Forelimb muscle (tissue), 1 donor: ENCODE results near the gene TTLL7. TPM values are rescaled to one million over a fixed set of nuclear protein-coding genes. Genes with fewer than 3 reads are reported as not detected.

Experiments
- DNase-seq: peaks from one replicate; pipeline ENCODE4 v3.0.0-alpha.2; 2013; ENCODE audit warnings: low read depth
- polyA plus RNA-seq: library from polyadenylated mRNA; unstranded; fragments of 120-200 nt; gene quantifications from one replicate; pipeline ENCODE4 v1.2.1, GENCODE V29; 2013; ENCODE audit not compliant: insufficient read length

The TTLL7 gene
- polyA plus RNA-seq, 1 donor: 33.0 TPM

DNA sequence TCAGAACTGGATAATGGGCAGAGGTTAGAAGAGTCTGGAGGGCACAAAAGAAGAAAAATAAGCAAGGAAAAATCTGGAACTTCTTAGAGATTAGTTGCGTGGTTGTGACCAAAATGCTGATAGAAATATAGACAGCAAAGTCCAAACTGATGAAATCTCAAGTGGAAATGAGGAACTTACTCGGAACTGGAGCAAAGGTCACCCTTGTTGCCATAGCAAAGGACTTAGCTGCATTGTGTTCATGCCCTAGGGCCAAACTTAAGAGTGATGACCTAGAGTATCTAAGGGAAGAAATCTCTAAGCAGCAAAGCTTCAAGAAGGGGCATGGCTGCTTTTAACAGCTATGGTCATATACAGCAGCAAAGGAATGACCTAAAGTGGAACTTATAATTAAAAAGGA is 180.0 kb downstream of the TTLL7 start:
- DNase-seq: no peak

DNA sequence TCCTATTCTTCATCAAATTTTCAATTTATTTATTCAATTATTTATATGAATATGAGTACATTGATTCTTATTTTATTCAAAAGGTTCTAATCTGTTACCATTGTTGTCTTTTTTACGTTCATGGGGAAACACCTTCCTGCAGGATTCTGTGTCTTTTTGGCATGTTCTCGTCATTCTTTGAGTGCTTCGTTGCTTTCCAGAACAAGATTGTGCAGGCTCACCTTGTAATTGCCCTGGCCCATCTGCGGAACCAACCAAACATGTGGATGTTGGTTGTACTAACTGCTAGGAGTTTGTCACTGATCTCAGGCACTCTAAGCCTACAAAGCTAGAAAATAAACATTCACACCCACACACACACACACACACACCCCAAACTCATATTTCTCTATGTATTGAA is 182.1 kb downstream of the TTLL7 start:
- no peak for DNase-seq

DNA sequence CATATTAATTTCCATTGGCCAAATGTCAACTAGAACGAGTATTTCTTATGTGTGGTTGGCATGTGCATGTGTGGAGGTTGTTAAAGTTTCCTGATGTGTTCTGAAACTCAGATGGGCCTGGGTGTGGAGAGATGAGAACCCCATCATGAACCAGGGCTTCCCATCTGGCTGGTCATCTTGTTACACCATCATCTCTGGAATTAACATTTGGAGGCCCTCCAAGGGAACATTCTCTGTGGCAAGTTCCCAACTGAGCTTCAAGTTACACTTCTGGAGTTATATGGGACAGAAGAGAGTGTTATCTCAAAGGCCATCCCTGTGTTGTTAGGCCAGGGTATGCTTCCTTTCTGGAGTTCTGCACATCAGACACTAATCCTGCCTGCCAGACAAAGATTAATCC is 183.6 kb downstream of the TTLL7 start:
- DNase-seq: no peak

Other genes starting within 250 kb of the TTLL7 start
- 18.8 TPM for gene PRKACB, start 145.1 kb upstream of the TTLL7 start, polyA plus RNA-seq